Activated CD4-positive, alpha-beta memory T cell treated with anti-CD3 and anti-CD28 coated beads, Interleukin-2, amount 10 ng/mL, durations not matched to agents 7 days and 5 days (primary cell): ENCODE results near the gene SYP. TPM values are rescaled to one million over a fixed set of nuclear protein-coding genes. Genes with fewer than 3 reads are reported as not detected.

Source experiments
- total RNA-seq, 2 experiments: library from RNA; stranded (reverse); gene quantifications; one replicate each; pipeline ENCODE4 v1.2.3, GENCODE V29; 2021

Gene SYP
- total RNA-seq, 2 experiments from 2014 or later, result 1.1 to 1.2 TPM

Other genes starting within 250 kb of the SYP start
- gene OTUD5, start 242.6 kb downstream of the SYP start, total RNA-seq, result 10 to 100 TPM; 63.2 to 63.7 TPM
- gene KCND1, start 228.3 kb downstream of the SYP start, total RNA-seq, result 1 to 10 TPM; 4.9 TPM
- 100 to 1,000 TPM; 104 to 116 TPM for gene GRIPAP1, start 197.9 kb downstream of the SYP start, total RNA-seq
- 10 to 100 TPM; 32.2 to 32.7 TPM for gene TFE3, start 156.8 kb downstream of the SYP start, total RNA-seq
- 1 to 10 TPM; 5.8 to 6.5 TPM for gene CCDC120, start 141.2 kb downstream of the SYP start, total RNA-seq
- gene PRAF2, start 126.2 kb downstream of the SYP start, total RNA-seq, result 10 to 100 TPM; 21.1 to 23.9 TPM
- gene WDR45, start 120.3 kb downstream of the SYP start, total RNA-seq, result 10 to 100 TPM; 51.1 to 58.7 TPM
- gene GPKOW, start 76.5 kb downstream of the SYP start, total RNA-seq, result 10 to 100 TPM; 41.9 to 43.6 TPM
- 1 to 10 TPM; 1.6 to 2.0 TPM for gene MAGIX, start 37.4 kb downstream of the SYP start, total RNA-seq
- 100 to 1,000 TPM; 267 to 273 TPM for gene PLP2, start 28.3 kb downstream of the SYP start, total RNA-seq
- 10 to 100 TPM; 19.0 to 20.3 TPM for gene PRICKLE3, start 13.8 kb downstream of the SYP start, total RNA-seq
- gene CACNA1F, start 33.1 kb upstream of the SYP start, total RNA-seq, result under 1 TPM; 0.50 to 0.93 TPM
- gene CCDC22, start 35.3 kb upstream of the SYP start, total RNA-seq, result 10 to 100 TPM; 23.4 to 24.6 TPM
- 10 to 100 TPM; 18.4 to 19.1 TPM for gene FOXP3, start 64.5 kb upstream of the SYP start, total RNA-seq
- gene PPP1R3F, start 69.6 kb upstream of the SYP start, total RNA-seq, result 1 to 10 TPM; 9.3 to 9.9 TPM
- not detected for gene GAGE10, start 103.5 kb upstream of the SYP start, total RNA-seq
- not detected for gene GAGE12J, start 121.8 kb upstream of the SYP start, total RNA-seq
- not detected for gene GAGE13, start 131.4 kb upstream of the SYP start, total RNA-seq